SU-DHL-6 (cell line): ENCODE data around the gene LPCAT1.

Experiments
- H2AFZ ChIP-seq: fragments of 200-600 bp; sonication (generic); 2 replicates; pipeline ENCODE4 v1.6.1; 2014; ENCODE audit warnings: low read depth, mild to moderate bottlenecking, moderate library complexity, mixed read lengths, antibody characterized with exemption, low read length; ENCODE audit not compliant: severe bottlenecking
- H3F3A ChIP-seq: fragments of 200-600 bp; shearing (Covaris generic); 2 replicates; pipeline ENCODE4 v1.6.0; 2016; ENCODE audit warnings: antibody characterized with exemption, mild to moderate bottlenecking; ENCODE audit not compliant: insufficient read depth
- H3K27ac ChIP-seq: fragments of 200-600 bp; sonication (generic); 2 replicates; pipeline ENCODE4 v1.5.1; 2016; ENCODE audit warnings: low read depth, mild to moderate bottlenecking, low read length, moderate library complexity, mixed read lengths
- H3K27me3 ChIP-seq: fragments of 200-600 bp; sonication (generic), shearing (Covaris generic); 2 replicates; pipeline ENCODE4 v1.6.0; 2014; ENCODE audit warnings: mild to moderate bottlenecking, low read length
- H3K36me3 ChIP-seq: fragments of 200-600 bp; sonication (generic); 2 replicates; pipeline ENCODE4 v1.6.1; 2014; ENCODE audit warnings: mild to moderate bottlenecking, low read length, mixed read lengths
- H3K4me2 ChIP-seq: fragments of 300-600, 200-600 bp; shearing (Covaris generic), sonication (generic); 2 replicates; pipeline ENCODE4 v1.6.0; 2014; ENCODE audit warnings: low read length, low read depth, mild to moderate bottlenecking; ENCODE audit not compliant: poor library complexity, severe bottlenecking
- H3K4me3 ChIP-seq: fragments of 200-600 bp; sonication (generic); 2 replicates; pipeline ENCODE4 v1.5.1; 2014; ENCODE audit warnings: antibody characterized with exemption, low read length, mild to moderate bottlenecking, mixed read lengths; ENCODE audit not compliant: insufficient read depth, poor library complexity, severe bottlenecking
- H3K79me2 ChIP-seq: fragments of 200-600 bp; sonication (generic); 2 replicates; pipeline ENCODE4 v1.6.1; 2014; ENCODE audit warnings: mild to moderate bottlenecking, low read length, moderate library complexity; ENCODE audit not compliant: insufficient read depth
- H3K9ac ChIP-seq: fragments of 200-600 bp; sonication (generic); 2 replicates; pipeline ENCODE4 v1.7.0; 2014; ENCODE audit warnings: mild to moderate bottlenecking, low read length
- H3K9me2 ChIP-seq: fragments of 200-600 bp; sonication (generic); replicated peaks from 2 replicates; pipeline ENCODE4 v1.6.1; 2014; ENCODE audit warnings: low read length; ENCODE audit not compliant: insufficient read depth
- H3K9me3 ChIP-seq: fragments of 200-600 bp; sonication (generic); 2 replicates; pipeline ENCODE4 v1.6.1; 2014; ENCODE audit warnings: low read length, mixed read lengths; ENCODE audit not compliant: insufficient read depth
- H4K20me1 ChIP-seq: fragments of 200-600 bp; sonication (generic); 2 replicates; pipeline ENCODE4 v1.6.1; 2014; ENCODE audit warnings: low read depth, mild to moderate bottlenecking, antibody characterized with exemption, low read length, moderate library complexity, mixed read lengths
- CTCF ChIP-seq: fragments of 200-600 bp; sonication (generic); IDR thresholded peaks from one replicate; pipeline ENCODE4 v1.5.1; 2017; ENCODE audit warnings: antibody characterized with exemption, mild to moderate bottlenecking, low read length, moderate library complexity; ENCODE audit not compliant: insufficient read depth, poor library complexity, severe bottlenecking
- EZH2phosphoT487 ChIP-seq: fragments of 200-600 bp; sonication (generic), shearing (Covaris generic); conservative IDR thresholded peaks from 2 replicates; pipeline ENCODE4 v1.6.1; 2018; ENCODE audit warnings: mild to moderate bottlenecking, antibody characterized with exemption, low read length, moderate library complexity, mixed read lengths

Gene LPCAT1

GRCh38 chr5:1437876-1438559, 85.7 kb downstream of the LPCAT1 start:
- no peak overlapping the region for H3K9ac ChIP-seq
- H3K9me2 ChIP-seq: no peaks in the 10 kb centered on the region
- TF ChIP-seq EZH2phosphoT487: no peak
- TF ChIP-seq CTCF: no peak
- no peak overlapping the region for H2AFZ ChIP-seq
- H3F3A ChIP-seq: no peaks in the 10 kb centered on the region
- H3K79me2 ChIP-seq: no peaks in the 10 kb centered on the region
- no peaks in the 10 kb centered on the region for H3K27me3 ChIP-seq
- no peak overlapping the region for H3K4me2 ChIP-seq
- H3K9me3 ChIP-seq: no peaks in the 10 kb centered on the region
- no peak overlapping the region for H3K27ac ChIP-seq
- H3K4me3 ChIP-seq: no peak overlapping the region
- H3K36me3 ChIP-seq: no peaks in the 10 kb centered on the region
- H4K20me1 ChIP-seq: no peaks in the 10 kb centered on the region

- Histone ChIP-seq H3K9ac (no peak overlapping the region), H3K9me3 (no peaks in the 10 kb centered on the region), H2AFZ (no peak overlapping the region), H3K27ac (no peak overlapping the region), H3K79me2 (no peaks in the 10 kb centered on the region), H3K4me2 (no peak overlapping the region), H3K27me3 (no peaks in the 10 kb centered on the region), H3K36me3 (no peaks in the 10 kb centered on the region), H3F3A (no peaks in the 10 kb centered on the region), H4K20me1 (no peaks in the 10 kb centered on the region), H3K4me3 (no peak overlapping the region), H3K9me2 (no peaks in the 10 kb centered on the region)
- TF ChIP-seq CTCF: no peak
- no peak for TF ChIP-seq EZH2phosphoT487
Observed at GRCh38 chr5:1437226-1437829, 86.4 kb downstream of the LPCAT1 start.

- TF ChIP-seq CTCF (no peak), EZH2phosphoT487 (no peak)
- Histone ChIP-seq H3K4me2 (no peak overlapping the region), H3K9me3 (no peaks in the 10 kb centered on the region), H3K27ac (no peak overlapping the region), H3F3A (no peaks in the 10 kb centered on the region), H4K20me1 (no peaks in the 10 kb centered on the region), H3K9me2 (no peaks in the 10 kb centered on the region), H2AFZ (no peak overlapping the region), H3K36me3 (no peaks in the 10 kb centered on the region), H3K4me3 (no peak overlapping the region), H3K27me3 (no peaks in the 10 kb centered on the region), H3K79me2 (no peaks in the 10 kb centered on the region), H3K9ac (no peak overlapping the region)
Observed at GRCh38 chr5:1436681-1437080, 87.1 kb downstream of the LPCAT1 start.
